GM12801 (cell line): ENCODE measurements around the gene SPIB.

ENCODE experiments used
- CTCF ChIP-seq: IDR thresholded peaks from one replicate; pipeline ENCODE4 v1.5.1; 2011; ENCODE audit warnings: control low read depth; ENCODE audit not compliant: insufficient read length; ENCODE audit errors: extremely low read depth

Gene SPIB

GRCh38 chr19:50378863-50379236, 39.9 kb upstream of the SPIB start:
- no peak for TF ChIP-seq CTCF

- no peak for TF ChIP-seq CTCF
These were observed 39.1 kb upstream of the SPIB start for GRCh38 chr19:50379602-50380001.

- no peak for TF ChIP-seq CTCF
These were observed 38.6 kb upstream of the SPIB start for GRCh38 chr19:50380137-50380536.

- no peak for TF ChIP-seq CTCF
These were observed 38.0 kb upstream of the SPIB start for GRCh38 chr19:50380751-50381151.

GRCh38 chr19:50381881-50382729, 36.6 kb upstream of the SPIB start:
- no peak for TF ChIP-seq CTCF

GRCh38 chr19:50383001-50383851, 35.5 kb upstream of the SPIB start:
- no peak for TF ChIP-seq CTCF

- no peak for TF ChIP-seq CTCF
These were observed 34.7 kb upstream of the SPIB start, which contains the start of gene POLD1 for GRCh38 chr19:50383852-50384684. TSS of gene POLD1 (plus strand) at chr19:50384347. CDS start at chr19:50398852, 14,505 bp downstream.
